HEK293 (cell line): ENCODE measurements around the gene TRIM28.

Experiments used
- CTCF ChIA-PET: fragments of 350-600 bp; formaldehyde crosslinking; extraction: SDS; loops from one replicate; lab custom pipeline; 2021; ENCODE audit warnings: antibody characterized with exemption; lab: Yijun Ruan, JAX
- POLR2A ChIA-PET: fragments of 300-600 bp; formaldehyde crosslinking; extraction: SDS; loops from one replicate; lab custom pipeline; 2020; ENCODE audit warnings: antibody characterized with exemption, inconsistent platforms; lab: Yijun Ruan, JAX
- H3K27ac ChIP-seq: fragments of 200-500 bp; sonication (Bioruptor generic); 2 replicates; pipeline ENCODE4 v1.5.1; 2014; ENCODE audit warnings: low read depth, low read length, control low read depth, inconsistent platforms; ENCODE audit errors: extremely low read depth
- H3K36me3 ChIP-seq, 2 experiments: fragments of 200-500 bp in 1 of 2; sonication (Bioruptor generic) in 1 of 2; 1 replicate in 1 of 2; 2 replicates in 1 of 2; pipeline ENCODE4 v1.5.1; 2014 to 2017; ENCODE audit warnings: inconsistent platforms in 2 of 2, low read length in 2 of 2; ENCODE audit not compliant: control insufficient read depth in 2 of 2, insufficient read depth in 1 of 2
- H3K4me1 ChIP-seq: fragments of 200-500 bp; sonication (Bioruptor generic); 2 replicates; pipeline ENCODE4 v1.5.1; 2014; ENCODE audit warnings: mild to moderate bottlenecking, low read length, inconsistent platforms; ENCODE audit not compliant: control insufficient read depth, insufficient read depth
- H3K4me3 ChIP-seq: 2 replicates; pipeline ENCODE4 v1.5.1; 2011; ENCODE audit warnings: low read depth, mild to moderate bottlenecking, control low read depth, low read length, moderate library complexity
- H3K9me3 ChIP-seq: fragments of 200-500 bp; sonication (Bioruptor generic); 2 replicates; pipeline ENCODE4 v1.5.1; 2014; ENCODE audit warnings: low read depth, low read length, inconsistent platforms; ENCODE audit not compliant: control insufficient read depth, insufficient read depth
- BCL6B ChIP-seq: fragments of 450-650 bp; formaldehyde crosslinking; IDR thresholded peaks from 2 replicates; pipeline ENCODE4 v1.5.1; 2017; ENCODE audit warnings: missing biosample characterization, missing genetic modification characterization
- CTCF ChIP-seq: fragments of 450-650 bp; formaldehyde crosslinking; IDR thresholded peaks from 2 replicates; pipeline ENCODE4 v1.5.1; 2016; ENCODE audit warnings: missing biosample characterization, missing genetic modification characterization
- EGR2 ChIP-seq: fragments of 450-650 bp; formaldehyde crosslinking; IDR thresholded peaks from 2 replicates; pipeline ENCODE4 v1.5.1; 2016; ENCODE audit warnings: low read depth, missing biosample characterization, missing genetic modification characterization
- GLI2 ChIP-seq: fragments of 450-650 bp; formaldehyde crosslinking; IDR thresholded peaks from 2 replicates; pipeline ENCODE4; 2017; ENCODE audit warnings: missing biosample characterization, missing genetic modification characterization, low read depth, borderline replicate concordance
- HOXC10 ChIP-seq: sonication (generic); formaldehyde crosslinking; IDR thresholded peaks from 2 replicates; pipeline ENCODE4 v1.8.1; 2023; ENCODE audit warnings: mild to moderate bottlenecking, missing genetic modification reagents
- PATZ1 ChIP-seq: fragments of 450-650 bp; formaldehyde crosslinking; IDR thresholded peaks from 2 replicates; pipeline ENCODE4 v1.5.1; 2016; ENCODE audit warnings: missing biosample characterization, missing genetic modification characterization
- PRDM4 ChIP-seq: fragments of 450-650 bp; formaldehyde crosslinking; IDR thresholded peaks from 2 replicates; pipeline ENCODE4 v1.5.1; 2017; ENCODE audit warnings: missing biosample characterization, missing genetic modification characterization
- SP3 ChIP-seq: fragments of 450-650 bp; formaldehyde crosslinking; IDR thresholded peaks from 2 replicates; pipeline ENCODE4 v1.5.1; 2016; ENCODE audit warnings: missing biosample characterization, missing genetic modification characterization
- ZBTB10 ChIP-seq: fragments of 450-650 bp; formaldehyde crosslinking; IDR thresholded peaks from 2 replicates; pipeline ENCODE4 v1.5.1; 2016; ENCODE audit warnings: missing biosample characterization, missing genetic modification characterization
- ZBTB20 ChIP-seq: fragments of 450-650 bp; formaldehyde crosslinking; IDR thresholded peaks from 2 replicates; pipeline ENCODE4 v1.5.1; 2016; ENCODE audit warnings: missing biosample characterization, missing genetic modification characterization
- ZBTB7A ChIP-seq: fragments of 450-650 bp; formaldehyde crosslinking; IDR thresholded peaks from 2 replicates; pipeline ENCODE4 v1.5.1; 2016; ENCODE audit warnings: low read depth, missing biosample characterization, missing genetic modification characterization
- ZFHX2 ChIP-seq: fragments of 450-650 bp; formaldehyde crosslinking; conservative IDR thresholded peaks from 2 replicates; pipeline ENCODE4 v1.5.1; 2016; ENCODE audit warnings: missing biosample characterization, missing genetic modification characterization
- ZIC2 ChIP-seq: fragments of 450-650 bp; formaldehyde crosslinking; IDR thresholded peaks from 2 replicates; pipeline ENCODE4 v1.5.1; 2016; ENCODE audit warnings: missing biosample characterization, missing genetic modification characterization
- ZNF112 ChIP-seq: fragments of 450-650 bp; formaldehyde crosslinking; IDR thresholded peaks from 2 replicates; pipeline ENCODE4 v1.5.0; 2017; ENCODE audit warnings: missing biosample characterization, missing genetic modification characterization
- ZNF114 ChIP-seq: fragments of 450-650 bp; formaldehyde crosslinking; IDR thresholded peaks from 2 replicates; pipeline ENCODE4 v1.5.0; 2017; ENCODE audit warnings: missing biosample characterization, missing genetic modification characterization
- ZNF391 ChIP-seq: fragments of 450-650 bp; formaldehyde crosslinking; IDR thresholded peaks from 2 replicates; pipeline ENCODE4 v1.5.1; 2016; ENCODE audit warnings: low read depth, missing biosample characterization, missing genetic modification characterization, borderline replicate concordance
- ZNF473 ChIP-seq: fragments of 450-650 bp; formaldehyde crosslinking; IDR thresholded peaks from 2 replicates; pipeline ENCODE4 v1.5.1; 2017; ENCODE audit warnings: missing biosample characterization, missing genetic modification characterization
- ZNF501 ChIP-seq: fragments of 450-650 bp; formaldehyde crosslinking; IDR thresholded peaks from 2 replicates; pipeline ENCODE4 v1.5.1; 2016; ENCODE audit warnings: missing biosample characterization, missing genetic modification characterization
- ZNF623 ChIP-seq: fragments of 450-650 bp; formaldehyde crosslinking; IDR thresholded peaks from 2 replicates; pipeline ENCODE4 v1.5.1; 2016; ENCODE audit warnings: missing biosample characterization, missing genetic modification characterization

Gene TRIM28

GRCh38 chr19:58581227-58582141 lies 37.6 kb downstream of the TRIM28 start (continued):
- TF ChIP-seq CTCF (tag by site-specific recombination) (peak; percentile 63), HOXC10 (peak; percentile 25; the same call in 1 of the 2 replicates), ZNF473 (tag by site-specific recombination) (no peak), ZNF501 (no peak), SP3 (tag by site-specific recombination) (0 out of 2 replicates have a peak, but pooled peaks have one; percentile 21)

- TF ChIP-seq ZFHX2: peak; percentile 56
- TF ChIP-seq ZIC2 (tag by site-specific recombination): no peak
- 0 out of 2 replicates have a peak, but pooled peaks have one; percentile 21 for TF ChIP-seq EGR2 (tag by site-specific recombination)
- Histone ChIP-seq H3K27ac (no peak overlapping the region), H3K9me3 (no peaks in the 10 kb centered on the region), H3K36me3 (peaks cover 0 to 28% of the 10 kb centered on the region in 2 experiments; a peak in 1 of 3 replicates), H3K4me1 (no peaks in the 10 kb centered on the region), H3K4me3 (no peak overlapping the region)
- CTCF ChIA-PET: interaction anchor here (0.6 kb wide), 1 partner anchor 174 kb away, joined by 4 read pairs; the partner anchor contains the start of gene ZNF584
- POLR2A ChIA-PET: interaction anchor here (0.5 kb wide), 1 partner anchor 183 kb away, joined by 5 read pairs; no protein-coding TSS in a partner anchor
These were observed 39.1 kb downstream of the TRIM28 start for GRCh38 chr19:58582985-58583384.

GRCh38 chr19:58584498-58585441 lies 40.9 kb downstream of the TRIM28 start:
- no peaks in the 10 kb centered on the region for H3K9me3 ChIP-seq
- H3K27ac ChIP-seq: no peak overlapping the region
- H3K4me1 ChIP-seq: no peaks in the 10 kb centered on the region
- H3K4me3 ChIP-seq: no peak overlapping the region
- ChIA-PET POLR2A (interaction anchor here (1.0 kb wide), 1 partner anchor 9 kb away, joined by 3 read pairs; no protein-coding TSS in a partner anchor), CTCF (interaction anchor here (0.6 to 1.1 kb wide), 3 partner anchors 21 to 222 kb away, joined by 3 read pairs; partner anchors contain the start of genes ZBTB45 and ZNF497)
- peaks cover 0 to 23% of the 10 kb centered on the region in 2 experiments; a peak in 1 of 3 replicates for H3K36me3 ChIP-seq
- TF ChIP-seq ZBTB7A (tag by site-specific recombination) (no peak), ZBTB20 (tag by site-specific recombination) (no peak), PATZ1 (tag by site-specific recombination) (no peak), BCL6B (tag by site-specific recombination) (no peak), ZNF391 (tag by site-specific recombination) (no peak), ZNF114 (tag by site-specific recombination) (no peak), ZNF112 (tag by site-specific recombination) (no peak), ZBTB10 (tag by site-specific recombination) (no peak), GLI2 (tag by site-specific recombination) (no peak), PRDM4 (no peak), ZNF623 (tag by site-specific recombination) (no peak)
